ENCODE measurements around the gene CERS1. TPM values are rescaled to one million over a fixed set of nuclear protein-coding genes. Genes with fewer than 3 reads are reported as not detected.
A peak's percentile ranks its signal among the peaks of the same experiment; 100 is the strongest.
"Not testable (repeated sequence)": the region's sequence is repeated elsewhere in the genome, so short reads cannot be mapped to it uniquely, and the experiment has no call there.

CERS1 gene
- polyA plus RNA-seq, 5 donors: 2.0 to 5.3 (median 3.5) TPM

DNA sequence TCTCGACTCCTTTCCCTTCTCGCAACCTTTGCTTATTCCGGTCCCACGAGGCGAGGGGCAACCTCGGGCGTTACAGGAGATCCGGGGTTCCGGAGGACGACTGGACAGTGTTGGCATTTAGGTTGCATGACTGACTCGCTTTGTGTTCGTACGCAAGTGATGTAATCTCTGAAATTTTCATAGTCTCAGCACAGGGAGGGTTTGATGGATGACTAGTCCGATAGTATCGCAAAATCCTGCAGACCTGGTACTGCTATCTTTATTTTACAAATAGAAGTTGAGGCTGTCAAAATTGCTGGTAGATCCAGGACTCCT lies 23.9 kb upstream of the CERS1 start:
- no peak for DNase-seq

GRCh38 chr19:18919086-18919899 lies 23.3 kb upstream of the CERS1 start, which contains the start of the genes COPE and DDX49:
Gene COPE (minus strand): TSS chr19:18919387. CDS start chr19:18919348, 39 bp downstream.
Gene DDX49 (plus strand): TSS chr19:18919715. CDS start chr19:18919742, 27 bp downstream.
- peak; percentile 99 to 100 for DNase-seq

GRCh38 chr19:18917593-18917992 lies 21.6 kb upstream of the CERS1 start:
- not testable (repeated sequence) for DNase-seq

DNA sequence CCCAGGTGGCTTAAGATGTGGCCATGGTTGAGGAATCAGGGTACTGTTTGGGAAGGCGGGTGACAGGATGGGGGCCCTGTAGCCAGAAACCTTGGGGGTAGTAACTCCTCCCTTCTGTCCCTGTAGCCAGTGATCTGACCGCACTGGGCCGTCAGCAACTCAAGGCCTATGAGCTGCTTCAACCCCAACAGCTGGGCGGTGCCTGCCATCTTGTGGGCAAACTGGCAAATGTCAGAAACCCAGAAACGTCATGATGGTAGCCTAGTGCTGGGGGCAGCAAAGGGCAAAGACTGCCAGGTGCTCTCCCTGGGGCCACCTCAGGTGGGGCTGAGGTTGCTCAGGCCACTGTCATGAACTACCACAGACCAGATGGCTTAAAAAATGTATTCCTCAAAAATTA lies 19.7 kb upstream of the CERS1 start:
- DNase-seq: no peak

DNA sequence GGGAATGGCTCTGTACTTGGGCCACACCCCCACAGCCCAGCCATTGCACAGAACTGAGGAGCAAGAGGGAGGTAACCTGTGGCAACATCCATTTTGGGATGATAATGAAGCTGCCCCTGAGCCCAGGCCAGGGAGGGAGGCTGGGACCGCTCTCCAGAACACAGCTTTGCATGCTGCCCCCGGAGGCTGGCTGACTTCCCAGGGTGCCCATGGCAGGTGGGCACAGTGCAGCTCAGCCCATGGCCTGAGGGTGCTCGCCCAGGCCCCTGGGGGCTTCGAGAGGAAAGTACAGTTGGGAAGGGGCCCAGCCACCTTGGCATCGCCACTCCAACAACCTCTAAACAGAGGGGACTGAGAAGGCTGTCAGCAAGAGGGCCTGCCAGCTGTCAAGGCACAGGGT lies 17.5 kb upstream of the CERS1 start:
- no peak for DNase-seq

DNA sequence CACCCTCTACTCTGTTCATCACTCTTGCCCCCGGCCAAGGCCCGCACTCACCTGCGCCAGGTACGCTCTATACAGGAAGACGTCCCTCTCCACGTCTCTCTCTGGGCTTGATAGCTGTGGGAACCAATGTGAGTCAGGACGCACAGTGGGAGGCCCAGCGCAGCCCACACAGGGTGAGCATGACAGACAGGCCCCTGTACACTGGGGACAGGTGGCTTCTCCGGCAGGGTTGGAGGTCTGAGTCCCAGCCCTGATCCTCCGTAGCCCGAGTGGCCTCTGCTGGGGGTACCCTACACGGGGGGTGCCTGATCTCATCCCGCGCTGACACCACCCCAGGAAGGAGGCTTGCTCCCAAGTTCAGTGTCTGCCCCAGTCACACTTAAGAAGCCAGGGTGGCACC lies 17.0 kb upstream of the CERS1 start:
- no peak for DNase-seq

DNA sequence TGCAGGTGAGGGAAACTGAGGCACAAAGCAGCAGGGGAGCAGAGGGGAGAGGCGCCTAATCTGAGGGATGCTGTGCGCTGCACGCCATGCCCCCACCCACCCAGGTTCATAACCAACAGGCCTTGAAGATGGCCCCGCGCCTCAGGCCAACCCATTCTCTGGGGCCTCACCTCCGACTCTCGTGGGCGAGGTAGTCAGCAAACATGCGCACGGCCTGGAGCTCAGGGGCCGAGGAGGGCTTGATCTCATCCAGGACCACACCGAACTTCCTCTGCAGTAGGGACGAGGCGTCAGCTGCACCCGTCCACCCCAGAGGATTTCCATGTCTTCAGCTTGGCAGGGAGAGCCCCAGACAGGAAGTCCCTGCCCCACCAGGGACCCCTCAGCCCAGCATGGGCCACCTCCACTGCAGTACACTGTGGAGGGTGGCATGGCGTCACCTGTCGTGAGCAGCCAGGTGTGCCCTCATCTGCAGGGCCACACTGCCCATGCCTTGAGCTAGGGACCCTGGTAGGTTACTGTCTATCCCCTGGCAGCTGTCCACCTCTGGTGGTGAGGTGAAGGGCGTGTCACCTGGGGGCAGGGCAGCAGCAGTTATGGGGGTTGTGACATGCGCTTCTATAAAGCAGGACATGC lies 15.0 kb upstream of the CERS1 start:
- no peak for DNase-seq

GRCh38 chr19:18910010-18910409 lies 14.1 kb upstream of the CERS1 start:
- no peak for DNase-seq

DNA sequence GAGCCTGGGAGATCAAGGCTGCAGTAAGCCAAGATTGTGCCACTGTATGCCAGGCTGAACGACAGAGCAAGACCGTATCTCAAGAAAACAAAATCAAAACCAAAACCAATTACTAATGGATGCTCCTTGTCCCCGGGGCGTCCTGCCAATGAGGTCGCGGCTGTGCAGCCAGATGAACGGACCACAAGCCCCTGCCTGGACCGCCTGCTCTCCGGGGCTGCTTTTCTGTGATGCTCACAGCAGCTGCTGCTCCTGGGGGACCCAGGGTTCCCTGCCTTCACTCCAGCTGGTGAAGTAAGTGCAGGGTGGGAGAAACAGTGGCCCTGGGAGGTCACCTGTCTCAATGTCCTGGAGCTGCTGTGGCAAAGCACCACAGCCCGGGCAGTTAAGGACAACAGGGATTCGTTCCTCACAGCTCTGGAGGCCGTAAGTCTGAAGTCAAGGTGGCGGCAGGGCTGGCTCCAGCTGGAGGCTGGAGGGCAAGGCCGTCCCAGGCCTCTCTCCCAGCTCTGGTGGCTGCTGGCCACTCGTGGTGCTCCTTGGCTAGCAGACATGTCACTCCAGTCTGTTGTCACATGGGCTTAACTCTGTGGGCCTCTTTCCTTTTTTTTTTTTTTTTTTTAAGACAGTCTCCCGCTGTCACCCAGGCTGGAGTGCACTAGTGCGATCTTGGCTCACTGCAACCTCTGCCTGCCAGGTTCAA lies 13.1 kb upstream of the CERS1 start:
- no peak for DNase-seq

GRCh38 chr19:18906605-18907519 lies 10.9 kb upstream of the CERS1 start:
- DNase-seq: no peak

DNA sequence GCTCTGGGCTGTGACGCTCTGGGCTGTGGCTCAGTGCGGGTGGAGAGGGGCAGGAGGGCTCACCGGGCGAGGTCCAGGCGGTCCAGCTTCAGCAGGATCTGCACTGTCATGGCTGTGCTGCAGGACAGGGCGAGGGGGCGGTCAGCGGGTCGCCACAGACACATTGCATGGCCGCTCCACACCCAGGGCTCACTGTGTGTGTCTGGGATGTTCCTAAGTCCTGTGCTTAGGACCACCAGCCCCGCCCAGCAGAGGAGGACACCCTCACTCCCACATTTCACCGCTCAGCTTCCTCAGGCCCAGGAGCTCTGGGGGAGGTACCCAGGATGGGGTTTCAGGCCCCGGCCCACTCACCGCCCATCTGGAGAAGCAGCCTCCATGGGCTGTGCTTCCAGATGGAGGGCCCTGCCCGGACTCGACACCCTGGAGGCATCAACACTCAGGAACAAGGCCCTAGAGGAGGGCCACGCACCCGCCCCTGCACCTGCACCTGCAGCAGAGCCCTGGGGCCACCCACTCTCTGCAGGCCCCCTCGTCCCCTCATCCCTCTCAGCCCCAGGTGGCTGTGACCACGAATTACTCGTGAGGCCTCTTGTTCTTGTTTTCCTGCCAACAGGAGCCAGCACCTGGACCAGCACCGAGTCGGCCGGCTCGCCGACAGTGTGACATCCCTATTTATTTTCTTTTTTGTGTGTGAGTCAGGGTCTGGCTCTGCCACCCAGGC lies 9.7 kb upstream of the CERS1 start:
- no peak for DNase-seq

GRCh38 chr19:18905058-18905456 lies 9.1 kb upstream of the CERS1 start:
- DNase-seq: no peak

DNA sequence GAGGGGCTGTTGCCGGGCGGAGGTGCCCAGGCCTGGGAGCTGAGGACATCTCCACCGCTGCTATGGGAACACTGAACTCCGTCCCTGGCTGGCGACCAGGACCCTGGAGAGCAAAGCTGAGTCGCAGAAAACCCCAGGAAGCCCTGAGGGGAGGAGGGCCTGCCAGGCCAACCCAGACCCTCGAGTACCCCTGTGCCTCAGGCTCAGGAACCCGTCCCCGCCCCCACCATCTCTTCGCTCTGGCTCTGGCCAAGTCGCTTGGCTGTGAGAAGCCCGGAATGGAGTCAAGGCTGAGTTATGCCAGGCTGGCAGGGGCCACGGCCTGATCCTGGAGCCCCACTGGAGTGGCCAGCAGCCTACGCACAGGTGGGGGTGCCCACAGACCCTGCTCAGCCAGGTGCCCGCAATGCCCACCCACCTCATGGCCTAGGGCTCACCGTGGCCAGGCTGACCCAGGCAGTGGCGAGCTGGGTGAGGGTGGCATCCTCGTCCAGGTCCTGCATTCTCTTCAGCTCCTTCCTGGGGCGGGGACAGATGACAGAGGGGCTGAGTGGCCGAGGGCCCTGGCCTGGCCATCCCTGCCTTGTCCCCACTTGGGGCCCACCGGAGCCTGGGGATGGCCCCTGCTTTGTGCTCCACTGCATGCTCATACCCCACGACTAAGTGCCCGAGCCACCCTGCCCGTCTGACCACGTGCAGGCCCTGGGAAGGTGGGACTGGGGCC lies 8.5 kb upstream of the CERS1 start:
- DNase-seq: no peak

DNA sequence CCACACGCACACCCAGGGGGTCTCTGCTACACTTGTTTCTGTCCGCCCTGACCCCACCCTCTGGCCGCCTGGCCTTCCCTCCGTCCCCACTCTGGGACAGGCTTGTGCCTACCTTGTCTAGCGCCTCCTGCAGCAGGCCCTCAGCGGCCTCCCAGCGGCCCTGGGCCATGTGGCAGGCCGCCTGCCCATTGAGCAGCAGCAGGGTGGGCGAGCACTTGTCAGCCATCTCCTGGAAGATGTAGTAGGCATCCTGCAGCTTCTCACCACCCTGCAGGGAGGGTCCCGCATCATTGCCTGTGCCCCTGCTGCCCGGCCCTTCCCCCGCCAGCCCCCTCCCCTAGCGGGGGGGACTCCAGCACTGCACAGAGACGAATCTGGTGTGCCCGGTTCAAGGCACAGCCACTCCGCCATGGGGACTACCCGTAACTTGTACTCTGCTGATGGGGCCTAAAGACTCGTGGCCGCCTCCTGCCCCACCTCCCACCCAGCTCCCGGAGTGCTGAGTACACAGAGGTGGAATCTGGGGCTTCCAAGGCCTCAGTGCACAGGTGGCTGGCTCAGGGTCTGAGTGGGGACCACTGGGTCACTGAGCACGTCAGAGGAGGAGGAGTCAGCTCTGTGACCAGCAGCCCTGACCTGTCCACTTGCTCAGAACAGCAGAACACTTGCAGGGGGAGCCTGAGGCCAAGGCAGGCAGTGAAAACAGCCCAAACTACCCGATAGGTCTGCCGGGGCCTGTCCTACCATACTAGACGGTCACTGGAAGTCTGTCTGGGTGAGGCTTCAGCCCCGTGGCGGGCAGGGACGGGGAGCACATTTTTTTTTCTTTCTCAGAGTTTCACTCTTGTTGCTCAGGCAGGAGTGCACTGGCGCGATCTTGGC lies 7.4 kb upstream of the CERS1 start:
- no peak for DNase-seq

- not testable (repeated sequence) for DNase-seq
These were observed 6.6 kb upstream of the CERS1 start for GRCh38 chr19:18902519-18902918.

GRCh38 chr19:18901491-18901890 lies 5.5 kb upstream of the CERS1 start:
- no peak for DNase-seq

DNA sequence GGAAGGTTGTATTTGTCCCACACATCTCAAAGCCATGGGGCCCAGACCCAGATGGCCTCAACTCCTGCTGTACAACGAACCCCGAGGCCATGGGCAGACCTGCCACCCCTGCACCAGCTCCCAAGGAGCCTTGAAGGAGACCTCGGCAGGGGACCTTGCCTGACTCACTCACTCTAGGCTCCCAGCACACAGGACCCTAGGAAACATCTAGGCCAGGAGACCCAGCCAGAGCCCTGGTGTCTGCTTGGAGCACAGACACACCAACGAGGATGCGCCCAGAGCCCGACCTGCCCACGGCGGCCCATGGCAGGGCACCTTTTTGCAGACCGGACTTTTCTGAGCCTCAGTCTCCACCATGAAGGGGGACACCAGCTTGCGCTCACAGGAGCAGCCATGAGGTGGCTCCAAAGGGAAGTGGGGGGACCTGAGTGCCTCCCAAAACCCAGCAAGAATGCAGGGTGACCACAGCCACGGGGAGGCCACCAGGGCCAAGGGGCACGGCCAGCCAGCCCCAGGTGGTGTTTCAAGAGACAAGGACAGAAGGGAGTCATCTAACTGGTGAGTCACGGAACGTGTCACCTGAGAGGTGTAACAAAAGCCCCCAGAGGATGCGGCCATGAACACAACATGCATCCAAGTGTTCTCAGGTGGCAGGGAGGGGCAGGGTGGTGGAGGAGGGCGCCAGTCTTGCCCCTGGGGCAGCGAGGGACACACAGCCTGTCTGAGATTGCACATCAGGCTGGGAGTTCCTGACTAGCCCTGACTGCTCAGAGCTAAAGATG lies 4.9 kb upstream of the CERS1 start:
- DNase-seq: no peak
